ENCODE measurements around the gene DIRAS2.

DNA sequence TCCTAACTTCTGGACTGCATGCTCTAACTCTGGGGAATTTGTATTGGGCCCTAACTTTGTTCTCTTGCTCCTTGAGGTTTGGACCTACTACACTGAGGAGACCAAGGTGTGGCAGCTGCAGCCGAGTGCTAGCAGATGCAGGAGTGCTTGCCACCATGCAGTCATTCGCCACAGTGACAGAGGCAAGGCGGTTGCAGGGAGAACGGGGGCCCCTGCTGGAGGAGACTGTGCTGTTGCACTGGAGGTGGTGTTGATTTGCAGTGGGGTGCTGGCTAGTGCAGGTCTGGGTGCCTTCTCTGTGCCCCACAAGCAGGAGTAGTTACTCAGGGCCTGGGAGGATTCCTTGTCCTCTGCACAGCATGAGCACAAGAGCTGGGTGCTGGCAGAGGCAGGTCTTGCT is 22.4 kb upstream of the DIRAS2 start:
- TF ChIP-seq ARNTL (CRISPR knock-in tag; IDR thresholded peaks at IDR 0.05; ENCODE audit: borderline replicate concordance, low read depth) (no peak), CSDC2 (CRISPR knock-in tag; IDR thresholded peaks at IDR 0.05) (no peak)
